Measurements from ENCODE around the gene EGFL6. TPM values are rescaled to one million over a fixed set of nuclear protein-coding genes. Genes with fewer than 3 reads are reported as not detected.

The EGFL6 gene
- total and polyA plus RNA-seq, 10 of the 15 experiments (the other 5 are each of a cell fraction or from before 2014, with no cell fraction given) = 0.03 TPM; not detected in 9

DNA sequence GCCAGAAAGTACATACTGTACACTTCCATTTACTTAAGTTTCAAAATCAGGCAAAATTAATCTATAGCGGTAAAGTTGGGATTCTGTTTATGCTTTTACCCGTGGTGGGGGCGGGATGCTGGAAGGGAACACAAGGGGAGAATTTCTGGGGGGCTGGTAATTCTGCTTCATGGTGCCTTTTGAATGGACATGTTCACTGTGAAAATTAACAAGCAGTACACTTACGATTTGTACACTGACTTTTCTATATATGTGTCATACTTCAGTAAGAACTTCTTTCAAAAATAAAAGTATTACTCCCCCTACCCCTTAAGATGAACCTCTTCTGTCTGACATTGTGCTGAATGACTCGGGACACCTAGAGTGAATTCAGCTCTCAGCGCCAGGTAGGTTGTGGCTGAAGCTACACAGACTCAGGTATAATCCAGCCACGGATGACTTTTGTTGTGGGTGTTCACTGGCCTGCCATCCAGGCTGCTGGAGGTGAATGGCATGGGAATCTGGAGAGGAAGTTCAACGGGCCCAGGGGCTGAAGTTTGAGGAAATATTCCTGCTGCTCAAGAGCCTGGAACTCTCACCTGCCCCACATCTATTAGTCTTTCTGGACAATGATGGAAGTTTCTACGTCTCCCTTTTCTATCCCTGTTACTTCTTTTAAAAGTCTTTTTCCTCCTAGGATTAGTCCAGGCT lies 76.2 kb downstream of the EGFL6 start (continued):
- TF ChIP-seq, protein P1, sequence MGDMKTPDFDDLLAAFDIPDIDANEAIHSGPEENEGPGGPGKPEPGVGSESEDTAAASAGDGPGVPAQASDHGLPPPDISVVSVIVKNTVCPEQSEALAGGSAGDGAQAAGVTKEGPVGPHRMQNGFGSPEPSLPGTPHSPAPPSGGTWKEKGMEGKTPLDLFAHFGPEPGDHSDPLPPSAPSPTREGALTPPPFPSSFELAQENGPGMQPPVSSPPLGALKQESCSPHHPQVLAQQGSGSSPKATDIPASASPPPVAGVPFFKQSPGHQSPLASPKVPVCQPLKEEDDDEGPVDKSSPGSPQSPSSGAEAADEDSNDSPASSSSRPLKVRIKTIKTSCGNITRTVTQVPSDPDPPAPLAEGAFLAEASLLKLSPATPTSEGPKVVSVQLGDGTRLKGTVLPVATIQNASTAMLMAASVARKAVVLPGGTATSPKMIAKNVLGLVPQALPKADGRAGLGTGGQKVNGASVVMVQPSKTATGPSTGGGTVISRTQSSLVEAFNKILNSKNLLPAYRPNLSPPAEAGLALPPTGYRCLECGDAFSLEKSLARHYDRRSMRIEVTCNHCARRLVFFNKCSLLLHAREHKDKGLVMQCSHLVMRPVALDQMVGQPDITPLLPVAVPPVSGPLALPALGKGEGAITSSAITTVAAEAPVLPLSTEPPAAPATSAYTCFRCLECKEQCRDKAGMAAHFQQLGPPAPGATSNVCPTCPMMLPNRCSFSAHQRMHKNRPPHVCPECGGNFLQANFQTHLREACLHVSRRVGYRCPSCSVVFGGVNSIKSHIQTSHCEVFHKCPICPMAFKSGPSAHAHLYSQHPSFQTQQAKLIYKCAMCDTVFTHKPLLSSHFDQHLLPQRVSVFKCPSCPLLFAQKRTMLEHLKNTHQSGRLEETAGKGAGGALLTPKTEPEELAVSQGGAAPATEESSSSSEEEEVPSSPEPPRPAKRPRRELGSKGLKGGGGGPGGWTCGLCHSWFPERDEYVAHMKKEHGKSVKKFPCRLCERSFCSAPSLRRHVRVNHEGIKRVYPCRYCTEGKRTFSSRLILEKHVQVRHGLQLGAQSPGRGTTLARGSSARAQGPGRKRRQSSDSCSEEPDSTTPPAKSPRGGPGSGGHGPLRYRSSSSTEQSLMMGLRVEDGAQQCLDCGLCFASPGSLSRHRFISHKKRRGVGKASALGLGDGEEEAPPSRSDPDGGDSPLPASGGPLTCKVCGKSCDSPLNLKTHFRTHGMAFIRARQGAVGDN (IDR thresholded peaks at IDR 0.05) = no peak
- no peak for TF ChIP-seq USF2 (IDR thresholded peaks at IDR 0.05; ENCODE audit: borderline replicate concordance, low read depth, low read length)
- TF ChIP-seq JUND (IDR thresholded peaks at IDR 0.05; ENCODE audit: low read depth, low read length) = no peak
- TF ChIP-seq, protein P2, sequence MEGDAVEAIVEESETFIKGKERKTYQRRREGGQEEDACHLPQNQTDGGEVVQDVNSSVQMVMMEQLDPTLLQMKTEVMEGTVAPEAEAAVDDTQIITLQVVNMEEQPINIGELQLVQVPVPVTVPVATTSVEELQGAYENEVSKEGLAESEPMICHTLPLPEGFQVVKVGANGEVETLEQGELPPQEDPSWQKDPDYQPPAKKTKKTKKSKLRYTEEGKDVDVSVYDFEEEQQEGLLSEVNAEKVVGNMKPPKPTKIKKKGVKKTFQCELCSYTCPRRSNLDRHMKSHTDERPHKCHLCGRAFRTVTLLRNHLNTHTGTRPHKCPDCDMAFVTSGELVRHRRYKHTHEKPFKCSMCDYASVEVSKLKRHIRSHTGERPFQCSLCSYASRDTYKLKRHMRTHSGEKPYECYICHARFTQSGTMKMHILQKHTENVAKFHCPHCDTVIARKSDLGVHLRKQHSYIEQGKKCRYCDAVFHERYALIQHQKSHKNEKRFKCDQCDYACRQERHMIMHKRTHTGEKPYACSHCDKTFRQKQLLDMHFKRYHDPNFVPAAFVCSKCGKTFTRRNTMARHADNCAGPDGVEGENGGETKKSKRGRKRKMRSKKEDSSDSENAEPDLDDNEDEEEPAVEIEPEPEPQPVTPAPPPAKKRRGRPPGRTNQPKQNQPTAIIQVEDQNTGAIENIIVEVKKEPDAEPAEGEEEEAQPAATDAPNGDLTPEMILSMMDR (IDR thresholded peaks at IDR 0.05 in 2 of 3, conservative IDR thresholded peaks at IDR 0.05 in 1 of 3; ENCODE audit: control insufficient read depth in 2 of 3, extremely low read depth in 1 of 3, insufficient read depth in 1 of 3, low read depth in 3 of 3, low read length in 3 of 3) = no peak
- TF ChIP-seq, protein P3, sequence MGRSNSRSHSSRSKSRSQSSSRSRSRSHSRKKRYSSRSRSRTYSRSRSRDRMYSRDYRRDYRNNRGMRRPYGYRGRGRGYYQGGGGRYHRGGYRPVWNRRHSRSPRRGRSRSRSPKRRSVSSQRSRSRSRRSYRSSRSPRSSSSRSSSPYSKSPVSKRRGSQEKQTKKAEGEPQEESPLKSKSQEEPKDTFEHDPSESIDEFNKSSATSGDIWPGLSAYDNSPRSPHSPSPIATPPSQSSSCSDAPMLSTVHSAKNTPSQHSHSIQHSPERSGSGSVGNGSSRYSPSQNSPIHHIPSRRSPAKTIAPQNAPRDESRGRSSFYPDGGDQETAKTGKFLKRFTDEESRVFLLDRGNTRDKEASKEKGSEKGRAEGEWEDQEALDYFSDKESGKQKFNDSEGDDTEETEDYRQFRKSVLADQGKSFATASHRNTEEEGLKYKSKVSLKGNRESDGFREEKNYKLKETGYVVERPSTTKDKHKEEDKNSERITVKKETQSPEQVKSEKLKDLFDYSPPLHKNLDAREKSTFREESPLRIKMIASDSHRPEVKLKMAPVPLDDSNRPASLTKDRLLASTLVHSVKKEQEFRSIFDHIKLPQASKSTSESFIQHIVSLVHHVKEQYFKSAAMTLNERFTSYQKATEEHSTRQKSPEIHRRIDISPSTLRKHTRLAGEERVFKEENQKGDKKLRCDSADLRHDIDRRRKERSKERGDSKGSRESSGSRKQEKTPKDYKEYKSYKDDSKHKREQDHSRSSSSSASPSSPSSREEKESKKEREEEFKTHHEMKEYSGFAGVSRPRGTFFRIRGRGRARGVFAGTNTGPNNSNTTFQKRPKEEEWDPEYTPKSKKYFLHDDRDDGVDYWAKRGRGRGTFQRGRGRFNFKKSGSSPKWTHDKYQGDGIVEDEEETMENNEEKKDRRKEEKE (IDR thresholded peaks at IDR 0.05) = no peak
- TF ChIP-seq NR2C2 (IDR thresholded peaks at IDR 0.05; ENCODE audit: borderline replicate concordance, control insufficient read depth, insufficient read length, low read depth) = no peak
- no peak for TF ChIP-seq IRF4 (IDR thresholded peaks at IDR 0.05; ENCODE audit: low read depth, low read length)
- no peak for TF ChIP-seq E4F1 (IDR thresholded peaks at IDR 0.05; ENCODE audit: borderline replicate concordance, partially characterized antibody)
